Lower leg skin (tissue), 3 donors: ENCODE data around the gene KIAA0825.

ENCODE experiments used
- POLR2A ChIP-seq, 2 donors: fragments of 450-650 bp; IDR thresholded peaks; one replicate each; pipeline ENCODE4 v1.6.1; 2016 to 2017; ENCODE audit warnings: antibody characterized with exemption in 2 of 2, mild to moderate bottlenecking in 1 of 2, moderate library complexity in 1 of 2
- TF ChIP-seq, protein P1 (sequence below), 3 donors: fragments of 450-650 bp; IDR thresholded peaks; one replicate each; pipeline ENCODE4 v1.5.1; 2016; ENCODE audit warnings: antibody characterized with exemption in 3 of 3, mild to moderate bottlenecking in 3 of 3, moderate library complexity in 2 of 3

DNA sequence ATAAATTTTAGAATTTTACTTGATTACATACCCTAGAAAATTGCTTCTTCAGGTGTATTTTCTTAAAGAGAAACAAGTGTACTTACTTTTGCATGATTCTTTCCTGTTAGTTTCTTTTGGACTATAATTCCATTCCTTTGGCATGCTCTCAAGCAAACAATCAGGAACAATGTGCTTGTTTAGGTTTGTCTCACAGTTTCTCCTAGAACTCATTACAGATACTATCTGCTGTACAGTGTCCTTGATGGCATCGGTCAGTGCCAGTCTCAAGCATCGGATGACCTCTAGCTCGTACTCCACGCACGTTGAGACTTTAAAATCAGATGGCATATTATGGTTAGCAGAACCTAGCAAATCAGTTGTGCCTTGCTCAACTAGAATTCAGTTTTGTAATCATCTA lies 214.9 kb downstream of the KIAA0825 start:
- TF ChIP-seq POLR2A (IDR thresholded peaks at IDR 0.05): no peak
- TF ChIP-seq, protein P1, sequence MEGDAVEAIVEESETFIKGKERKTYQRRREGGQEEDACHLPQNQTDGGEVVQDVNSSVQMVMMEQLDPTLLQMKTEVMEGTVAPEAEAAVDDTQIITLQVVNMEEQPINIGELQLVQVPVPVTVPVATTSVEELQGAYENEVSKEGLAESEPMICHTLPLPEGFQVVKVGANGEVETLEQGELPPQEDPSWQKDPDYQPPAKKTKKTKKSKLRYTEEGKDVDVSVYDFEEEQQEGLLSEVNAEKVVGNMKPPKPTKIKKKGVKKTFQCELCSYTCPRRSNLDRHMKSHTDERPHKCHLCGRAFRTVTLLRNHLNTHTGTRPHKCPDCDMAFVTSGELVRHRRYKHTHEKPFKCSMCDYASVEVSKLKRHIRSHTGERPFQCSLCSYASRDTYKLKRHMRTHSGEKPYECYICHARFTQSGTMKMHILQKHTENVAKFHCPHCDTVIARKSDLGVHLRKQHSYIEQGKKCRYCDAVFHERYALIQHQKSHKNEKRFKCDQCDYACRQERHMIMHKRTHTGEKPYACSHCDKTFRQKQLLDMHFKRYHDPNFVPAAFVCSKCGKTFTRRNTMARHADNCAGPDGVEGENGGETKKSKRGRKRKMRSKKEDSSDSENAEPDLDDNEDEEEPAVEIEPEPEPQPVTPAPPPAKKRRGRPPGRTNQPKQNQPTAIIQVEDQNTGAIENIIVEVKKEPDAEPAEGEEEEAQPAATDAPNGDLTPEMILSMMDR (IDR thresholded peaks at IDR 0.05): no peak
